ENCODE measurements around the gene TNIP1.

DNA sequence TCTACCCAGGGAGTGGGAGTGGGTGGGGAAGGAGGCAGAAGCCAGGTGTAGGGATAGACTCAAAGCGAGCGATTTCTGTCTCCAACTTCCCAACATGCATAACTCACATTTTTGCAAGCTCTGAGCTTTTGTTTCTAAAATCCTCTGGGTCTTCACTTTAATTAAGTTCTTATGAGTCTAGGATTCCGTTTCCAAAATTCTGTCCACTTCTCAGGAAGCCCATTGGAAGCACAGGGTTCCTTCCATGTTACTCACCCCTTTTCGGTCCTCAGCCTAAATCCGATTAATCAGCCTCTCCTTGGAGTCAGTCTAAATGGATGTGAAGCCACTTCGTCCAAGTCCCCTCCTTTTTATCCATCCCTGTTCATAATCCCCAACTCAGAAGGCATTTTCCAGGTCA is 59.1 kb downstream of the TNIP1 start:
- no peak for TF ChIP-seq TAF1 (IDR thresholded peaks at IDR 0.05; ENCODE audit: low read depth, low read length)
- TF ChIP-seq POLR2AphosphoS5 (IDR thresholded peaks at IDR 0.05; ENCODE audit: low read depth, low read length): no peak
- no peak for TF ChIP-seq POLR2A (IDR thresholded peaks at IDR 0.05; ENCODE audit: low read depth, low read length)
- no peak for TF ChIP-seq SPI1 (IDR thresholded peaks at IDR 0.05; ENCODE audit: low read depth, low read length)
- TF ChIP-seq POU2F2 (IDR thresholded peaks at IDR 0.05; ENCODE audit: low read depth, low read length): no peak
- TF ChIP-seq PAX5 (IDR thresholded peaks at IDR 0.05; ENCODE audit: insufficient read depth, low read length, severe bottlenecking): no peak

Measured in GM12891 (cell line).